Mononuclear cell (primary cell): ENCODE data around the gene SLC8A1. TPM values are rescaled to one million over a fixed set of nuclear protein-coding genes. Genes with fewer than 3 reads are reported as not detected.

Source experiments
- H3K27me3 ChIP-seq: 2 replicates; pipeline ENCODE4 v1.6.0; 2011; ENCODE audit warnings: low read length, control low read depth; ENCODE audit not compliant: insufficient read depth
- H3K4me1 ChIP-seq: 2 replicates; pipeline ENCODE4 v1.5.1; 2011; ENCODE audit warnings: mild to moderate bottlenecking, low read length, control low read depth; ENCODE audit not compliant: insufficient read depth
- H3K4me3 ChIP-seq: 2 replicates; pipeline ENCODE4 v1.5.1; 2011; ENCODE audit warnings: mild to moderate bottlenecking, low read length, moderate library complexity
- H3K9me3 ChIP-seq: 2 replicates; pipeline ENCODE4 v1.5.1; 2011; ENCODE audit warnings: low read depth, mild to moderate bottlenecking, control low read depth, low read length
- total RNA-seq: library from RNA; depleted of rRNA; stranded (reverse); fragments of >200 nt; gene quantifications from one replicate; pipeline ENCODE4 v1.2.3, GENCODE V29; 2012

The SLC8A1 gene
- total RNA-seq, 1 donor, result 51.2 TPM

DNA sequence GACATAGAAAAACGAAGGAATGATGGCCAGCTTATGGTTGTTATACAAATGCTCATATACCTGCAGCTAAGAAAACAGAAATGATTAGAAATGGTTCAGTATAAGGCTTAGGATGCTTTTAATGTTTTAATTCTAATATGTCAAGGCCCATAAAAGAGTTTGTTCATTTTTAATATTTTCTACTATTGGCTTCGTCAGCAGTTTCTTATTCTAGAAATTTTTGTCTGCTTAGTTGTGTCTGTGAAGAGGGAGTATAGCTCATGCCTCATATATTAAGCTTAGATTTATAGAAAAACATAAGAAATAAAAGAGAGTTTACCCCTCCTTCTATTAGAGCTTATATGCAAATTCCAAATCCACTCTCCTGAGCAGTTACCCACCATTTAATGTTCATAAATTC is 292.6 kb downstream of the SLC8A1 start:
- Histone ChIP-seq H3K4me1 (no peaks in the 10 kb centered on the region), H3K4me3 (no peak overlapping the region), H3K9me3 (no peaks in the 10 kb centered on the region), H3K27me3 (no peaks in the 10 kb centered on the region)

DNA sequence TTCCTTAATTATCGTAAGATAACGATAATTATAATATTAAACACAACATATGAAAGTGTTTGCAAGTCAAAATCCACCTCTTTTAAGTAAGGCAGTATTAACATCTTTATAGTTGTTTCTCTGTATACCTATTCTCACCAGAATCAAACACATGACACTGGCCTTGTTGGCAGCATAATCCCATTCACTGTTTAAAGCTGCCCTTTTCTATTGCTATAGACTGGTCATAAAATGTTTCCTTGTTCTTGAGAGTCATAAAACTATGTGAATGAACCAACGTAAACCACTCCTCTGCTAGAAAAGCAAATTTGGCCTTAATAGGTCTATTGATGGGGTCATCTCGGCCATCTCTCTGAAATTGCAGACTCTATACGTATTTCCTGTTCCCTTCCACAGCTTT is 293.1 kb downstream of the SLC8A1 start:
- Histone ChIP-seq H3K27me3 (no peaks in the 10 kb centered on the region), H3K9me3 (no peaks in the 10 kb centered on the region), H3K4me3 (no peak overlapping the region), H3K4me1 (no peaks in the 10 kb centered on the region)

DNA sequence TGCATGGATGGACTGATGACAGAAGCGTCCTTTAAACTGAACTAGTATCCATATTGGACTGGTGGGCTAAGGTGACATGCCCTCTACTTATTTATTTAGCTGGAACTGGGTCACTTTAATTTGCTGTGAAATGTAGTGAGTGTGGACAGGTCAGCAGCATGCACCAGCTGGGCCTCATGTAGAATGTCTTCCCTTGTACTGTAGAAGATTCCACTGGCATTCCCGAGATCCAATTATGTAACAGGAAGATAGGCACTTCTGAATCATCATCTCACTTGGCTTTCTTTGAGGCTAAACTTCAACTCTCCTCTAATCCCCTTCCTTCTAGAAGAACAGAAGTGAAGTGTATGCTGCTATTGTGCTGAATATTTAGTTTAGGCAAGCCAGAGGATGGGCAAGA is 296.2 kb downstream of the SLC8A1 start:
- no peaks in the 10 kb centered on the region for H3K27me3 ChIP-seq
- H3K4me1 ChIP-seq, result no peaks in the 10 kb centered on the region
- H3K9me3 ChIP-seq, result no peaks in the 10 kb centered on the region
- no peak overlapping the region for H3K4me3 ChIP-seq

DNA sequence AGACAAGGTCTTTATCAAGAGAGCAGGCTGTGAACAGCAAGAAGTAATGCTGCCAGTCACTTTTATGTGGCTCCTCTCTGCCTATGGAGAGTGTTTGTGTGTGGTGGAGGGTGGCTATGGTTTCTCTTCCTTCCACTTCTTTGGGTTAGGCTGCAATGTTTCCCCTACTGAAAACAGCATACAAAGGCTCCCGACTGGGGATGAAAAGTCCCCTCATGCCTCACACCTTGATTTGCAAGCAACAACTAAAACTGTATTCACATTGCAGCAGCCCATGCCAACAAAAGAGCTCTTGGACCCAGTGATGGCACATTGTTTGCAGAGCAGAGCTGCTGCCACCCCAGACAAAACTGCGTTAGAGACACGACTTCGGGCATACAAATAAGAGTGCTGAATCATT is 301.6 kb downstream of the SLC8A1 start:
- Histone ChIP-seq H3K4me1 (peaks cover 5% of the 10 kb centered on the region), H3K27me3 (no peaks in the 10 kb centered on the region), H3K4me3 (no peak overlapping the region), H3K9me3 (no peaks in the 10 kb centered on the region)

DNA sequence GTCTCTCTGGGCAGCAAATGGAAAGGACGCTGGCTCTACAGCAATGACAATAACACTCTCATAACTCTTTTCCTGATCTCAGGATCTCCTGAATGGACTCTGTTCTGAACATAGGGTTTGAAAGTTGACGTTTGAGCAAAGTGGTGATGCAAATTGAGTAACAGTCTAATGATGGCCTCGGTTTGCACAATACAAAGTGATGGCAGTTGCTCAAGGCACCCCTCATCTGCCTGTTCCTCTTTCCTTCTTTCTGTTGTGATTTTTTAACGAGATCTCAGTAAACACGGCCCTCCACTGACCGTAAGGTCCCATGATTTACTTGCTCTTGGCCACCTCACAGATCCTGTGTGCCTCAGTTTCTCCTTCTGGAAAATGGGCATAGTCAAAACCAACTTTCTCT is 303.6 kb downstream of the SLC8A1 start:
- Histone ChIP-seq H3K9me3 (no peaks in the 10 kb centered on the region), H3K4me1 (peaks cover 5% of the 10 kb centered on the region), H3K27me3 (no peaks in the 10 kb centered on the region), H3K4me3 (no peak overlapping the region)

DNA sequence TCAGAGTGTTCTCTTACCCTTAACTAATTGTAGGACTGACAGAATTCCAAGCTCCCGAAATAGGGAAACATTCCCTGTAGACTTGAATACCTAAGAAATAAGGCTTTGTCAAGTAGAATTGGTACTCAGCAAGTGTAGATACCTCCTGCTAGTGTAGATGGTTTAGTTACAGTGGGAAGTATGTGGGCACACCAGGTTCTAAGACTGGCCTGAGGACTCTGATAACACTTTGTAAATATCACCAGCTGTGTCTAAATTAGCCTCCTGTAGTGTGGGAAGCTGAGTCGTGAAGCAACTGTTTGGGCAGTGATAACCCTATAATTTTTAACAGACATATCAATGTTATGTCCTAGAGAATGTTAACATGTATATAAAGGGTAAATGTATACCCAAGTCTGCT is 304.5 kb downstream of the SLC8A1 start:
- H3K27me3 ChIP-seq, result no peaks in the 10 kb centered on the region
- no peaks in the 10 kb centered on the region for H3K9me3 ChIP-seq
- H3K4me1 ChIP-seq, result peaks cover 5% of the 10 kb centered on the region
- no peak overlapping the region for H3K4me3 ChIP-seq

DNA sequence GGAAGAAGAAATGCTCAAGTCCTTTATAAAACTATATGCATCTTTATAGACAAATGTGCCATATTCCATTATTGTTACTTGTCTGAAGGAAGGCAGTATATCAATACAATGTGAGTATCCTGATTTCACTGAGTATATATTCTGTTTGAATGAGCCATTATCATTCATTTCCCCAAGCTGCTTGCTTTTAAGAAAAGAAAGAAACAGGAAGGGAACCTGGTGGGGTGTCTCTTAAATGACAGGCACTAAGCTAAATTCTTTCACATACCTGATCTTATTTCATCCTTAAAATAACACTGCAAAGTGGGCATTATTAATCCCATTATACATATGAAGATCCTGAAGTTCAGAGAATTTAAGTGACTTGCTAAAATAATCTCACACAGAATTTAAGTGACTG is 307.9 kb downstream of the SLC8A1 start:
- Histone ChIP-seq H3K4me3 (no peak overlapping the region), H3K27me3 (no peaks in the 10 kb centered on the region), H3K4me1 (peaks cover 5% of the 10 kb centered on the region), H3K9me3 (no peaks in the 10 kb centered on the region)

DNA sequence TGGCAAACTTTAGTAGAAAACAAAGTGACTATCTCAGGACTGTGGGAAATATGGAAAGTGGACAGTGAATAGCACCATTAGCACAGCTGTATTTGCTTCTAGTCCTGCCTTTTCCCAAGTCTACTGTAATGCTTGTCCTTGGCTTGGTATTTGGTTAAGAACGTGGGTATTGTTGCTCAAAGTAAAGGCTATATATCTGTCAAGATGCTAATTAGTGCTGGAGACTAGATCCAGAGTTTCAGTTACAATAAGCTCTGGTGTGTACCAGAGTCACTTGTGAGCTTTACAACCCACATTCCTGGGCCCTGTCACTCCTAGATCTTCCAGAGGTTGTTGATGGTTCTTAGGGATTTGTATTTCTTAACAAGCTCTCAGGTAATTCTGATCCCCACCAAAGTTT is 313.6 kb downstream of the SLC8A1 start:
- no peaks in the 10 kb centered on the region for H3K4me1 ChIP-seq
- H3K27me3 ChIP-seq, result no peaks in the 10 kb centered on the region
- H3K9me3 ChIP-seq, result no peaks in the 10 kb centered on the region
- H3K4me3 ChIP-seq, result no peak overlapping the region

DNA sequence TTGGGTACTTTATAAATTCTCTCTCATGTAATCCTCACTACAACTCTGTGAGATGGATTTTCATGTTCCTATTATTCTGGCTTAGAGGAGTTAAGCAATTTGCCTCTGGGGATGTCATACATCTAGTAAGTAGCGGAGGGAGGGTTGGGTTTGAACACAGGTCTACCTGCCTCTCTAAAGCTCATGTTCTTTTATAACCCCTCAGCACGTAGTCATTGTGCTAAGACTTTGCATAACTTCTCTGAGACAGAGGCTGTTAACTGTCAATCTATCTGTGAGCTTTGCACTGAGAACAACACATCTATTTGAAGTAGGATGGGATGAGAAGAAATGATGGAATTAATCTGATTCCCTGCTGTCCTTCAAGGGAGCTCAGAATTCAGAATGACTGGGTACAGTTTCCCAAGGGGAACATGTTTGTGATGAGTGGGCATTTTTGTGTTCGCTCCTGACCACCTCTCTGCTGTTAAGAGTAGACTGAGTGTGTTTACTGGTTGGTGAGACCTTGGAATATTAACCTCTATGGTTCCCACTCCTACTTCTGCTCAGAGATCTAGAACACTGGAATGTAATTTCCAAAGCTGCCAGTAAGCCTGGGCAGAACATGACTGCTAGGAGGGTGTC is 320.7 kb downstream of the SLC8A1 start:
- Histone ChIP-seq H3K4me3 (no peak overlapping the region), H3K9me3 (no peaks in the 10 kb centered on the region), H3K27me3 (no peaks in the 10 kb centered on the region), H3K4me1 (no peaks in the 10 kb centered on the region)

DNA sequence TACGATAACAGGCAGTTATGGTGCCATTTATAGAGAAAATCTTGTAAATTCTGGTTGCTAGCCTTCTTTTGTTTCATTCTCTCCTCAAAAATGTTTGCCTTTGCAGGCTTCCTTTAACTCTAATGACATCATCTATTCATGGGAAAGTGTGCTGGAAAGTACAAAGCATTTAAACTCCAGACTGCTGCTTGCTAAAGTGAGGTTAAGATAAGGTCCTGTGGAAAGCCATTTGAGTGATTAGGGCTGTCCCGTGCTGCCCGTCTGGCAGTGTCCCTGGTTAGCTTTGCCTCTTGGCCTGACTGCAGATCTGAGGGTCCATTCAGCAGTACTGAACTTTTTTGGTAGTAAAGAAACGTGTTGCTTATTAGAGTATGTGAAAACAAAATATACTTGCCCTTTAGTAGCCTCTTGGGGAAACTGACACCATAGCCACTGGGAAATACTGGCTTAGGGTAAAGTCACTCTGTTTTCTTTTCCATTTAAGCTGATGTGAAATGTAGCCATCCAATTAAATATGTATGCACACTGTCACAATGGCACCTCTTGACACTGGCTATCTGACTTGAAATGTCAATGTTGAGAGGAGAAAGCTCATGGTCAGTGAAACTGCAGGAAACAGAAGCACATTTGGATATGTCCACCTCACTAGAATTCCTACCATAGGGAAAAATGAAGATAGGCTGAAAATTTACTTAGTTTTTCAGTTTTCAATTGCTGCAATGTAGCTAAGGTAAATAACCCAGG is 321.5 kb downstream of the SLC8A1 start:
- Histone ChIP-seq H3K9me3 (no peaks in the 10 kb centered on the region), H3K4me3 (no peak overlapping the region), H3K4me1 (no peaks in the 10 kb centered on the region), H3K27me3 (no peaks in the 10 kb centered on the region)

DNA sequence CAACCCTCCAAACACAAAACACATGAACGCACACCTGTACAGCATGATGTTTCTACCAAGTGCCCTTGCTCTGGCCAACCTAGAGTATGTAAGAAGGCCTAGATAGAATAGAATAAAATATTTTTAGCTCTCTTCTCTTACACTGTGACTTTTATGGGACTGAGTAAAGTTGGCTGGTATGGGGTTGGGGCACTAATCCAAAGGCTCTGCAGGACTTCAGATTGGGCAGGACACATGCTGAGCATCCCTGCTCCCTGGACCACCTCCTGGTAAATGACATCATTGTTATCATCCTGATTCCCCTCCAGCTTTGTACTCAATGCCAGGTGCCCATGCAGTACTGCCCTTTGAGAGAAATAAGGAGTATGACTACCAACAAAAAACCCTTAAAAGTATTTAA is 322.2 kb downstream of the SLC8A1 start:
- Histone ChIP-seq H3K9me3 (no peaks in the 10 kb centered on the region), H3K27me3 (no peaks in the 10 kb centered on the region), H3K4me1 (no peaks in the 10 kb centered on the region), H3K4me3 (no peak overlapping the region)

DNA sequence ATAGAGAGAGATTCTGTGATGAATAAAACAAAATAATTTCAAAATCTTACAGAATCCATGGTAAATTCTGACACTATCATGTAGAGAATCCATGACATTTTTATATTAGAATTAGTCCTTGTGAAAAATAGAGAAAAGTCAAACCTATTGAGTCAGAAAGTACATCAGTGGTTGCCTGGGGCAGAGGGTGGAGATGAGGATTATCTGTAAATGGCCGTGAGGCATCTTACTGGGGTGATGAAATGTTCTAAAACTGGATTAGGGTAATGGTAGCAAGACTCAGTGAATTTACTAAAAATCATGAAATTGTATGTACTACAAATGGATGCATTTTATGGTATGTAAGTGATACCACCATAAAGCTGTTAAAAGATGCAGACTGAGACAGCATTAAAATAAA is 323.1 kb downstream of the SLC8A1 start:
- Histone ChIP-seq H3K9me3 (no peaks in the 10 kb centered on the region), H3K4me1 (no peaks in the 10 kb centered on the region), H3K4me3 (no peak overlapping the region), H3K27me3 (no peaks in the 10 kb centered on the region)

DNA sequence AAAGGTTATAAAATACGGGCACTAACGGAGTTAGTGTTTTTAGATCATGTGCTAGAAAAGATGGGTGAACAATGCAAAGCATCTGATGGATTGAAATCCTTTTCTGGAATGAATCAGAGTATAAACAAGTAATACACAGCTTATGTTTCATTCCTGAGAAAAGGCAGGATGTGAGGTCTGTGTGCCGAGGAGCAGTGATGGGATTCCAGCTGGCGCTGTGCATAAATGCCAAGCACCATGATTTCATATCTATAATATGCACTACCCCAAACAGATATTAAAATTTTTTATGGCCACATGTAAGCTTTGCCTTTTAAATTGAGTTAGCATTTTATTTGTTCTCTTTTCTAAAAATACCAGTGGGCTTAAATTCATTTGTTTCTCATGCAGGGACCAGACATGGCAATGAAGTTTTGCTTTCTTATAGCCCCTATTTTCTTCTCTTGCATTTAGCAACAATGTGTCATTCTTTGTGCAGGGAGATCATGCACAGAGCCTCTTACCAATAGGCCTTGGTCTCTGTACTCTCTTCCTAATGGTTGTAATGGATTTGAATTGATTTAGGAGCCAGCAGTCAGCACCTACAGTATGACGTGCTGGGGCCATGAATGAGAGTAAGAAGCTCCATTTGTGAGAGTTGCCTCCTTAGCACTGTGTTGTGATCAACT is 323.9 kb downstream of the SLC8A1 start:
- no peak overlapping the region for H3K4me3 ChIP-seq
- no peaks in the 10 kb centered on the region for H3K27me3 ChIP-seq
- H3K9me3 ChIP-seq, result no peaks in the 10 kb centered on the region
- H3K4me1 ChIP-seq, result no peaks in the 10 kb centered on the region

DNA sequence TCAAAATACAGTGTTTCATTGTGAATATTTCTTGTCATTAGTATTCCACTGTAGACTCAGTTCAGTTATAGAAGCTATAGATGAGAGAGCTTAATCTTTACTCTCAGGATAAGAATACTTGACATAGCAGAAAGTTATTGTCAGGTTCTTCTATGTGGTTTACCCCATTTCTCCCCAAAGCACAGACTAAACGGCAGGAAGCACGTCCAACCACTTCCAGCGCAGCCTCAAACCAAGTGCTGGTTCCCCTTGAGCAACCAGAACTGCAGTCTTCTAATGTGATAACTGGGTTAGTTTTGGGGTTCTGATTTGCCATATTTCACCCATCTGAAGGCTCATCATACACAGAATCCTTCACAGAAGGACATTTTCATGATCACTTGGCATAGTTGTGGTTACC is 324.7 kb downstream of the SLC8A1 start:
- H3K9me3 ChIP-seq, result no peaks in the 10 kb centered on the region
- no peaks in the 10 kb centered on the region for H3K27me3 ChIP-seq
- H3K4me3 ChIP-seq, result no peak overlapping the region
- H3K4me1 ChIP-seq, result no peaks in the 10 kb centered on the region

DNA sequence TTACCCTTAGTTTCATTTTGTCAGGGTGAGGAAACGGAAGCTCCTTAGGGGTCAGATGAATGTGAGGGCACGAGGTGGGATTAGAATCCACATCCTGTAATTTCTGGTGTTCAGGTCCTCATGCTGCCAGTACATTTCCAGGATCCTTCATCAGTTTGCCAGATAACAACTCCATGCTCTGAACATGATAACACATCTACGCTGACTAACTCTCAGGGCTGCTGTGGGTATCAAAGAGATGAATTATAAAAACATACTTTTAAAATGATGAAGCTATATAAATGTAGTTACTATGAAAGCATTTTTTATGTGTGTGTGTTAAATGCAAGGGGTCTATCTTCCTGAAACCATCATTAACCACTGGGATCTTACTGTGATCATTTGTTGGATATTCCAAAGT is 325.9 kb downstream of the SLC8A1 start:
- H3K27me3 ChIP-seq, result no peaks in the 10 kb centered on the region

DNA sequence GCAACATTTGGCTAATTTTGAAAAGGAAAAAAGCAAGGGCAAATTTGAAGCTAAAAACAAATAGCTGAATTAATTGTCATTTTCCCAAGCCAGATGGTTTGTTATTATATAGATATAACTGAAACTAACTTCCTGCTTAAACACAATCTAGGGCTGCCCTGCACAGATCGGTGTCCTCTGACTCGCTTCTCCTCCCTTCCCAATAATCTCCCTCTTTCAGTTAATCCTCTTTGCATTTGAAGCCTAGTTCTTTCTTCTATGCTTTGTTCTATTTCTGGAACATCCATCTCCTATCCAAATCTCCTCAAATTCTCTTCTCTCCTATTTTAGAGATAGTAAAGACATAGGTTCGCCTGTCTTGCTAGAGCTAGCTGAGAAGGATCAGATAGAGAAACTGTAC is 328.1 kb downstream of the SLC8A1 start:
- Histone ChIP-seq H3K4me3 (no peak overlapping the region), H3K9me3 (no peaks in the 10 kb centered on the region), H3K4me1 (no peaks in the 10 kb centered on the region), H3K27me3 (no peaks in the 10 kb centered on the region)

More for the DNA sequence above, 325.9 kb downstream of the SLC8A1 start:
- no peaks in the 10 kb centered on the region for H3K4me1 ChIP-seq
- H3K4me3 ChIP-seq, result no peak overlapping the region
- H3K9me3 ChIP-seq, result no peaks in the 10 kb centered on the region
